GM10266 (cell line): ENCODE data around the gene SLC35F5.

Experiments used
- DNase-seq: peaks from one replicate; pipeline ENCODE4 v3.0.0; 2012; ENCODE audit errors: extremely low spot score
- TF ChIP-seq, protein P1 (sequence below): IDR thresholded peaks from 2 replicates; pipeline ENCODE4 v1.5.1; 2012; ENCODE audit warnings: mild to moderate bottlenecking, low read depth; ENCODE audit not compliant: control insufficient read depth, insufficient read depth; ENCODE audit errors: missing control alignments

The SLC35F5 gene

DNA sequence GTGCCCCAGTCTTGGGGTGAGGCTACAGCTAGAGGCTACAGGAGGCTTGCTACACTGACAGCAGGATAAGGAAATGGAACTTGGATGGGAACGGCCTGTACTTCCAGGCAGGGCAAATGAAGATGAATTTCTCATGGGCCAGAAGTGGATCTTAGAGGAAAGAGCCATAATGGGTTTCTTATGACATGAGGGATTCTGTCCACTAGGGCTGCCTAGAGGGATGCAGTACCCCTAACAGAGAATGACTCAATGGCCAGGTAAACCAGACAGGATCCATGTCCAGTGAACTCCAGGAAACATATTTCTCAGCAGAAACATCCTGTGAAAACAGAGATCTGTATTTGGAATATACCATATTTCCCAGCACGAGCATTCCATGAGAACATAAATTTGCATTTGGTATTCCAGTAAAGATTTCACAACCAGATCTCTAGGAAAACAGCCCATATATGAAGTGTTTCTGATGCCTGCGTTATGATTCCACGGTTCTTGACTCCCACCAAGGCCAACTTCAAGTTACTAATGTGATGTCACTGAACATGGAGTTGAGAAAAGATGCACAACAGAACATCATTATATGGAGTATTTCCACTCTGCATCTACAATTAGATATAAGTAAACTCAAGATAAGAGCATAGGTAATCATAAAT is 11.5 kb upstream of the SLC35F5 start:
- TF ChIP-seq, protein P1, sequence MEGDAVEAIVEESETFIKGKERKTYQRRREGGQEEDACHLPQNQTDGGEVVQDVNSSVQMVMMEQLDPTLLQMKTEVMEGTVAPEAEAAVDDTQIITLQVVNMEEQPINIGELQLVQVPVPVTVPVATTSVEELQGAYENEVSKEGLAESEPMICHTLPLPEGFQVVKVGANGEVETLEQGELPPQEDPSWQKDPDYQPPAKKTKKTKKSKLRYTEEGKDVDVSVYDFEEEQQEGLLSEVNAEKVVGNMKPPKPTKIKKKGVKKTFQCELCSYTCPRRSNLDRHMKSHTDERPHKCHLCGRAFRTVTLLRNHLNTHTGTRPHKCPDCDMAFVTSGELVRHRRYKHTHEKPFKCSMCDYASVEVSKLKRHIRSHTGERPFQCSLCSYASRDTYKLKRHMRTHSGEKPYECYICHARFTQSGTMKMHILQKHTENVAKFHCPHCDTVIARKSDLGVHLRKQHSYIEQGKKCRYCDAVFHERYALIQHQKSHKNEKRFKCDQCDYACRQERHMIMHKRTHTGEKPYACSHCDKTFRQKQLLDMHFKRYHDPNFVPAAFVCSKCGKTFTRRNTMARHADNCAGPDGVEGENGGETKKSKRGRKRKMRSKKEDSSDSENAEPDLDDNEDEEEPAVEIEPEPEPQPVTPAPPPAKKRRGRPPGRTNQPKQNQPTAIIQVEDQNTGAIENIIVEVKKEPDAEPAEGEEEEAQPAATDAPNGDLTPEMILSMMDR, result no peak
- no peak for DNase-seq

DNA sequence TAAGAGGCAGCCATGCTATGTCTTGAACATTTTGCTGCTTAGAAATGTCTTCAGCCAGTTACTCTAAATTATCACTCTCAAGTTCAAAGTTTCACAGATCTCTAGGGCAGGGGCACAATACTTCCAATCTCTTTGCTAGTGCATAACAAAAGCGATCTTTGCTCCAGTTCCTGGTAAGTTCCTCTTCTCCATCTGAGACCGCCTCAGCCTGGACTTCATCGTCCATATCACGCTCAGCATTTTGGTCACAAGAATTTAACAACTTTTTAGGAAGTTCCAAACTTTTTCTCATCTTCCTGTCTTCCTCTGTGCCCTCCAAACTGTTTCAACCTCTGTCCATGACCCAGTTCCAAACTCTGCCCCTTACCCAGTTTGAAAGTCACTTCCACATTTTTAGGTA is 8.8 kb upstream of the SLC35F5 start:
- TF ChIP-seq, protein P1, result no peak
- DNase-seq, result no peak

DNA sequence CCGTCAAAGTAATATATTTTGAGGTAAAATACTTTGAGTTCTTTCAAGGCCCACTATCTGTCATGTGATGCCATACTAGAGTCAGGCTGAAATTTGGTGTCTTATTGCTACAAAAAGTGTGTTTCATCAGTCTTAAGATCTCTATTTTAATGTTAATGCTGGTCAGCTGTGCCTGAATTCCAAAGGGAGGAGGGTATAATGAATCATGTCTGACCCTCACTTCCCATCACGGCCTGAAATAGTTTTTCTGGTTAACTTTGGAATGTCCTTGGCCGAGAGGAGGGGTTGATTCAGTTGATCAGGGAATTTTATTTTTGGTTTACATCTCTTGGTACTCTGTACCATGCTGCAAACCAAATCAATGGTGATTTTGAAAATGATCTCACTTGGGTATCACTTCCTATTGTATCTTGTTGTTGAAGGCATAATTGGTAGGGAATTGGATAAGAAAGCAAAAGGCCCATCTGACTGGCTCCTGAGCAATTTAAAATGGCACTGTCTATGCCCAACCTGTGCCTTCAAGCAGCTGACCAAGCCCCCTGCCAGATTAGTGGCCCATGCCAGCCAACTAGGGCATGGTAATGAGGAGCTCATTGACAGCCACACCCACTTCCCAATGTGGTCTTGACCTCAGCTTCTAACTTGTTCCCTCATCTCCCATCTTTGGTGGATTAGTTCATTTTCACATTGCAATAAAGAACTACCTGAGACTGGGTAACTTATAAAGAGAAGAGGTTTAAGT is 6.1 kb upstream of the SLC35F5 start:
- no peak for DNase-seq
- TF ChIP-seq, protein P1, result no peak

DNA sequence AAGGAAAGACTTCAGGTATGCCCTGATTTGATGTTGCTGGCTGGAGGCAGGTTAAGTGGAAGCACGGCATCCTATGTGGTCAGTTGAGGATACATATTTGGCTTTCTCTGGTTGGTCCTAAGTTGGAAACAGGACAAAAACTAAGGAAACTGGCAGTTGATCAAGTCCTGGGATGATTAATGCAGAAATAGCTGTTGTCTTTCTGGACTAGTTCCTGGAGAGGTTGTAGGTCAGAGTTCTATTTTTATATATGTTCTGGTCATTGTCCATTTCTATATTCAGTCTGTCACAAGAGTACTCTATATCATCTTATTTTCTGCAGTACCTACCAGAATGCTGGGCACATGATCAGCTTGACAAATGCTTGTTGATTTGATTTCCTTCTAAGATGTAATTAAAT is 4.0 kb upstream of the SLC35F5 start:
- TF ChIP-seq, protein P1, result no peak
- DNase-seq, result no peak

DNA sequence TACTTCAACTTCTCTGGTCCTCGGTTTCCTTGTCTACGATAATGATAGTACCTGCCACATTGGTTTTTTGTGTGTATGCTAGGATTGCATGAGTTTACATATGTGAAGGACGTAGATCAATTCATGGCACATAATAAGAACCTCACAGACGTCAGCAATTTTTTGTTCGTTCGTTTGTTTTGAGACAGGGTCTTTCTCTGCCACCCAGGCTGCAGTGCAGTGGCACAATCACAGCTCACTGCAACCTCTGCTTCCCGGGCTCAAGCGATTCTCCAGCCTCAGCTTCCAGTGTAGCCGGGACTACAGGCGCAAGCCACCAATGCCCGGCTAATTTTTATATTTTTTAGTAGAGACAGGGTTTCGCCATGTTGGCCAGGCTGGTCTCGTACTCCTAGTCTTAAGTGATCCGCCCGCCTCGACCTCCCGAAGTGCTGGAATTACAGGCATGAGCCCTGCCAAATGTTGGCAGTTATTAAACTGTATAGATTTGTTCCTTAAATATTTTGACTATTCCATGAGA is 756 bp upstream of the SLC35F5 start:
- DNase-seq, result no peak
- TF ChIP-seq, protein P1, result no peak

DNA sequence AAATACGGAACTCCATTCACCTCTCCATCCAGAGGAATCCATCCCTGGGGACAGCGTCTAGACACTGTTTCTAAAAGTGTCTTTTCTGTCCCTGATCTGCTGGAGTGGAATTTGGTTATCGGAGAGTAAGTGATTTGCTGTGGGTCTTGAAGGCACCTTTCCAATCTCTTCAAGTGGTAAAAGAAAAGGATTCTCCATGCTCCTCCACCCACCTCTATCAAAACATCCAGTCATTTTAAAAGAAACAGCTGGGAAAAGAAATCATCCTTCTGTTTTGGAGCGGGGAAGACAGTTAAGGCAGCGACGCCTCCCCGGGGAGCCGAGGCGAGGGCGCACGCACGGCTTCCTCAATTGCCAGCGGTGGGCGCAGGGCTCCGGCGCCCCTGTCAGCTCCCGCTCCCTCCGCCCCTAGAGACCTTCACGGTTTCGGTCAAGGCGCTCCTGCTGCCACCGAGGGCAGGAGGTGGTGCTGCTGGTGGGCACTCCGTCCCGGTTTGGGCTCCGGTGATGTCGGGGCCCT is 547 bp downstream of the SLC35F5 start:
- TF ChIP-seq, protein P1, result no peak
- peak; percentile 33 for DNase-seq
